B cell (primary cell): Measurements from ENCODE around the gene BARHL1.

Experiments used
- CTCF ChIP-seq: fragments of 200-600 bp; IDR thresholded peaks from one replicate; pipeline ENCODE4 v1.8.0; 2022; ENCODE audit warnings: antibody characterized with exemption, mild to moderate bottlenecking
- EZH2 ChIP-seq: IDR thresholded peaks from 2 replicates; pipeline ENCODE4 v1.6.1; 2012; ENCODE audit warnings: borderline replicate concordance, low read depth, mild to moderate bottlenecking, moderate library complexity, low read length; ENCODE audit not compliant: insufficient read depth, poor library complexity, severe bottlenecking

- TF ChIP-seq CTCF (no peak), EZH2 (no peak)
These were observed 31.9 kb downstream of the BARHL1 start for GRCh38 chr9:132614324-132614723.
